ENCODE data around the gene ZSWIM3.

GRCh38 chr20:45897289-45897688, 39.9 kb downstream of the ZSWIM3 start:
- TF ChIP-seq POLR2A (IDR thresholded peaks at IDR 0.05) (no peak), CTCF (IDR thresholded peaks at IDR 0.05) (no peak)
